HG02588 (cell line): Measurements from ENCODE around the gene EXOC6B.

Source experiments
- ATAC-seq: cut with Tn5 transposase; IDR thresholded peaks from one replicate; pipeline ENCODE4 v1.9.1; 2021; ENCODE audit warnings: mild to moderate bottlenecking, moderate library complexity; ENCODE audit not compliant: unreplicated experiment

Gene EXOC6B

GRCh38 chr2:72825257-72826155, at the start of gene EXOC6B:
Gene EXOC6B (minus strand): TSS chr2:72826033.
- peak; percentile 96 for ATAC-seq

GRCh38 chr2:72871880-72872279, 46.0 kb upstream of the EXOC6B start:
- ATAC-seq: no peak

GRCh38 chr2:72871060-72871459, 45.2 kb upstream of the EXOC6B start:
- ATAC-seq: no peak

GRCh38 chr2:72864500-72864899, 38.7 kb upstream of the EXOC6B start:
- peak; percentile 40 for ATAC-seq

- no peak for ATAC-seq
Observed at GRCh38 chr2:72863046-72863445, 37.2 kb upstream of the EXOC6B start.

GRCh38 chr2:72862239-72862988, 36.6 kb upstream of the EXOC6B start:
- ATAC-seq: peak; percentile 92

- peak; percentile 58 for ATAC-seq
Observed at GRCh38 chr2:72859831-72860262, 34.0 kb upstream of the EXOC6B start.

GRCh38 chr2:72851333-72851732, 25.5 kb upstream of the EXOC6B start:
- ATAC-seq: no peak

GRCh38 chr2:72849138-72849462, 23.3 kb upstream of the EXOC6B start:
- ATAC-seq: no peak

GRCh38 chr2:72848436-72849137, 22.8 kb upstream of the EXOC6B start:
- no peak for ATAC-seq

GRCh38 chr2:72847534-72848315, 21.9 kb upstream of the EXOC6B start:
- no peak for ATAC-seq

- peak; percentile 88 for ATAC-seq
Observed at GRCh38 chr2:72846171-72847095, 20.6 kb upstream of the EXOC6B start.

- no peak for ATAC-seq
Observed at GRCh38 chr2:72843301-72843700, 17.5 kb upstream of the EXOC6B start.

- no peak for ATAC-seq
Observed at GRCh38 chr2:72841462-72842125, 15.8 kb upstream of the EXOC6B start.

- ATAC-seq: no peak
Observed at GRCh38 chr2:72840066-72840465, 14.2 kb upstream of the EXOC6B start.

- ATAC-seq: no peak
Observed at GRCh38 chr2:72837171-72837570, 11.3 kb upstream of the EXOC6B start.

GRCh38 chr2:72835403-72835802, 9.6 kb upstream of the EXOC6B start:
- ATAC-seq: no peak

GRCh38 chr2:72834596-72834995, 8.8 kb upstream of the EXOC6B start:
- ATAC-seq: no peak

GRCh38 chr2:72833084-72833714, 7.4 kb upstream of the EXOC6B start:
- ATAC-seq: no peak
